ENCODE data around the gene GRIA4. TPM values are rescaled to one million over a fixed set of nuclear protein-coding genes. Genes with fewer than 3 reads are reported as not detected.

Gene GRIA4
- 3.1 TPM for total RNA-seq
- not detected for polyA plus RNA-seq

- H3K36me3 ChIP-seq (ENCODE audit: insufficient read depth): no peaks in the 10 kb centered on the region
- no peaks in the 10 kb centered on the region for H3K4me1 ChIP-seq (ENCODE audit: insufficient read depth)
- H3K27ac ChIP-seq (ENCODE audit: low read depth): no peak within 1 kb of the TSS
- DNase-seq (ENCODE audit: extremely low spot score): no peak
- under 1% methylated on average over 54 of the region's 54 CpGs for WGBS
- peak within 1 kb of the TSS; percentile 11 for H3K4me3 ChIP-seq (ENCODE audit: low read depth, low read length)
These were observed at the start of gene GRIA4 for GRCh38 chr11:105609832-105610781. Gene GRIA4 (plus strand): TSS chr11:105610073. CDS start chr11:105610998, 925 bp downstream.

DNA sequence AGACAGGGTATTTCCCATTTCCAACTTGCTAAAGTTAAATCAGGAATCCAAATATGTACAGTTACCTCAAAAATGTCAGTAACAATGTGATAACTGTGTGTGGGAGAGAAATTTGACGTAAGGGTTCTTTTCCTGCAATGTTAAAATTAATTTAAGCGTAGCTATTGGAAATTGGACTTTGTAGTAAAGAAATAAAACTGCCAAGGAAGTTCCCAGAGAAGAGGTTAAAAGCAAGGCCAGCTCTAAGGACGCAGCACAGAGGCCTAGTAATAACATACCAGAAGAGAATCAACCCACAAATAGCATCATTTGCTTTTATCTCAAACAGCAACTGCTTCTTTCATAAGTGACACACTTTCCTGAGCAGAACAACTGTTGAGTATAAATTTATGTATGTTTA is 36.8 kb upstream of the GRIA4 start:
- Histone ChIP-seq H3K36me3 (ENCODE audit: insufficient read depth) (no peaks in the 10 kb centered on the region), H3K4me3 (ENCODE audit: low read depth, low read length) (no peak overlapping the region), H3K27ac (ENCODE audit: low read depth) (no peak overlapping the region), H3K4me1 (ENCODE audit: insufficient read depth) (peaks cover 1% of the 10 kb centered on the region)
- WGBS: 39% methylated on average over 3 of the region's 3 CpGs
- no peak for DNase-seq (ENCODE audit: extremely low spot score)

- 93% methylated on average over 3 of the region's 3 CpGs for WGBS
- no peak overlapping the region for H3K4me3 ChIP-seq (ENCODE audit: low read depth, low read length)
- DNase-seq (ENCODE audit: extremely low spot score): no peak
- H3K27ac ChIP-seq (ENCODE audit: low read depth): no peak overlapping the region
- H3K36me3 ChIP-seq (ENCODE audit: insufficient read depth): no peaks in the 10 kb centered on the region
- peaks cover 1% of the 10 kb centered on the region for H3K4me1 ChIP-seq (ENCODE audit: insufficient read depth)
These were observed 34.9 kb upstream of the GRIA4 start for GRCh38 chr11:105574974-105575373.

DNA sequence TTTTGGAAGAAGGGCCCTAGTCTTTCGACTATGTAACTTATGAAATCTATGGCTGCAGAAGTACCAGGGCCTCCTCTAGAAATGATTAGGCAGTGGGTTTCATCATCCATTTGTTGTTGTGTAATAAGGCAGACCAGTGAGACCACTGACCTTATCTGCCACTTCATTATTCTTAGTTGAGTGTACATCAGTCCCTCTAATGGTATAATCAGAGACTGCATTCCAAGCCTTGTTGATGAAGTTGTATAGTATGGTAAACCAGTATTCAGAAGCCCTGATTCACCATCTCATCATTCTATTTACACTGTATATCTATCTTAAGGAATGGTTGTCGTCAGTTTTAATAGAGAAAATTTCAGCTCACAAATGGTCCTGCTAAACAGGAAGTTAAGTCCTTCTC is 32.2 kb upstream of the GRIA4 start:
- WGBS: 80% methylated on average over 2 of the region's 2 CpGs
- no peaks in the 10 kb centered on the region for H3K4me1 ChIP-seq (ENCODE audit: insufficient read depth)
- H3K27ac ChIP-seq (ENCODE audit: low read depth): no peak overlapping the region
- H3K4me3 ChIP-seq (ENCODE audit: low read depth, low read length): no peak overlapping the region
- no peak for DNase-seq (ENCODE audit: extremely low spot score)
- H3K36me3 ChIP-seq (ENCODE audit: insufficient read depth): no peaks in the 10 kb centered on the region

- H3K4me1 ChIP-seq (ENCODE audit: insufficient read depth): no peaks in the 10 kb centered on the region
- no peak for DNase-seq (ENCODE audit: extremely low spot score)
- no peak overlapping the region for H3K4me3 ChIP-seq (ENCODE audit: low read depth, low read length)
- H3K36me3 ChIP-seq (ENCODE audit: insufficient read depth): no peaks in the 10 kb centered on the region
- 83% methylated on average over 2 of the region's 2 CpGs for WGBS
- no peak overlapping the region for H3K27ac ChIP-seq (ENCODE audit: low read depth)
These were observed 30.8 kb upstream of the GRIA4 start for GRCh38 chr11:105579111-105579510.

DNA sequence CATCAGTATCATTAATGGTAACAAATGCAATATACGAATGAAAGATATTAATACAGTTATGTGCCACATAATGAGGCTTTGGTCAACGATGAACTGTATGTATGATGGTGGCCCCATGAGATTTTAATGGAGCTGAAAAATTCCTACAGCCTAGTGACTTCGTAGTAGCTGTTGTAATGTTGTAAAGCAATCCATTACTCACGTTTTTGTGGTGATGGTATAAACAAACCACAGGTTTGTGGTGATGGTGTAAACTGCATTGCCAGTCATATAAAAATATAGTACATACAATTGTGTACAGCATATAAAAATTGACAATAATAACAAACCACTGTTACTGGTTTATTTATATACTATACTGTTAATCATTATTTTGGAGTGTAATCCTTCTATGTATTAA is 27.4 kb upstream of the GRIA4 start:
- WGBS: 74% methylated on average over 4 of the region's 4 CpGs
- DNase-seq (ENCODE audit: extremely low spot score): no peak
- no peaks in the 10 kb centered on the region for H3K36me3 ChIP-seq (ENCODE audit: insufficient read depth)

DNA sequence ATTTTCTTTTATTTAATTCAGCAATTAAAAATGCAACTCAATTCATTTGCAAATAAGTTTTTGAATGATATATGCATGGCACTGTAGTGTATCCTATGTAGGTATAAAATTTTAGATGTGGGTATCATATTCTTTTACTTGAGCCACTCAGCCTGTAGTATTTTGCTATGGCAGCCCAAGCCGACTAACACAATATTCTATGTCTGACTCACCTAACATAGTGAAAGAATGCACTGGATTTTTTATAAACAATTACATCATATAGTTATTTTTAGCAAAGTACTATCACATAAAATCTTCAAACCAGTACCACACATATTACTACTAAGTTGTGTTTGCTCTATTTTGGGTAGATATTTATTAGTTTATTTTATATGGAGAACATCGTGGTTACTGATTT is 21.9 kb upstream of the GRIA4 start:
- Histone ChIP-seq H3K4me3 (ENCODE audit: low read depth, low read length) (no peak overlapping the region), H3K4me1 (ENCODE audit: insufficient read depth) (no peaks in the 10 kb centered on the region), H3K27ac (ENCODE audit: low read depth) (no peak overlapping the region), H3K36me3 (ENCODE audit: insufficient read depth) (no peaks in the 10 kb centered on the region)
- no peak for DNase-seq (ENCODE audit: extremely low spot score)
- WGBS: 39% methylated on average over 2 of the region's 2 CpGs

More for the DNA sequence above, 27.4 kb upstream of the GRIA4 start:
- H3K4me3 ChIP-seq (ENCODE audit: low read depth, low read length): no peak overlapping the region
- no peak overlapping the region for H3K27ac ChIP-seq (ENCODE audit: low read depth)
- H3K4me1 ChIP-seq (ENCODE audit: insufficient read depth): no peaks in the 10 kb centered on the region

DNA sequence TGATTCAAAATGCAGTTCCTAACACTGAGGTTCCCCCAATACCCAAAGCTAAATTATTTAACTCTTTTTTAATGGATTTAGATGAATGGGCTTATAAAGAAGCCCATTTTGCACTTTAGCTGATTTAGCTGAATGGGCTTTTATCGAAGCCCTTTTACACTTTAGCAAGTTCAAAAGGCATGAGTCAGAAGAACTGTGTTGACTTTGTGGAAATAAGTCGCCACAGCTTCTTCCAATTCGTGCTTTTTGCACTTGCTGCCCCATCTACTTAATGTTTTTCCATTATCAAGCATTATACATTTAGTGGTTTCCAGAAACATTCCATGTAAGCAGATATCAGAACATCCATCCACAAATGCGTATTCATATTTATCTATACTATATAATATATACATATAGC is 20.5 kb upstream of the GRIA4 start:
- Histone ChIP-seq H3K36me3 (ENCODE audit: insufficient read depth) (no peaks in the 10 kb centered on the region), H3K27ac (ENCODE audit: low read depth) (no peak overlapping the region), H3K4me1 (ENCODE audit: insufficient read depth) (no peaks in the 10 kb centered on the region), H3K4me3 (ENCODE audit: low read depth, low read length) (no peak overlapping the region)
- DNase-seq (ENCODE audit: extremely low spot score): no peak
- 84% methylated on average over 4 of the region's 4 CpGs for WGBS

DNA sequence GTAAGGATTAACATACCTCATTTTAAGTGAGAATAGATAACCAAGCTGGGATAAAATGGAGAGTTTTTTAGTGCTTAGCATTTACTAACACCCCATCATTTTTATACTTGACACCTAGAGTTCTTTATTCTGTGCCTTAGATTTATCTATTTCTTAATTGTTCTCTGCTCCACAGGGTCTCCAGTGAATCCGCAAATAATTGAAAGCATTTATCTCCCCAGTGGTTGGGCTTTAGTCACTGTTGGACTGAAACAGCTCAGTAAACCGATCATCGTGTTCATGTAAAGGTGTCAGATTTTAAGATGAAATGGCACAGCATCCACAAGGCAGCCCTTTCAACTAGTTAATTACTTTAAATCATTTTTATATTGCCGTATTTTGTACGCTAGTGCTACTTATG is 17.8 kb upstream of the GRIA4 start:
- no peak overlapping the region for H3K4me3 ChIP-seq (ENCODE audit: low read depth, low read length)
- no peak overlapping the region for H3K27ac ChIP-seq (ENCODE audit: low read depth)
- no peaks in the 10 kb centered on the region for H3K36me3 ChIP-seq (ENCODE audit: insufficient read depth)
- no peak for DNase-seq (ENCODE audit: extremely low spot score)
- WGBS: 46% methylated on average over 5 of the region's 5 CpGs
- no peaks in the 10 kb centered on the region for H3K4me1 ChIP-seq (ENCODE audit: insufficient read depth)

DNA sequence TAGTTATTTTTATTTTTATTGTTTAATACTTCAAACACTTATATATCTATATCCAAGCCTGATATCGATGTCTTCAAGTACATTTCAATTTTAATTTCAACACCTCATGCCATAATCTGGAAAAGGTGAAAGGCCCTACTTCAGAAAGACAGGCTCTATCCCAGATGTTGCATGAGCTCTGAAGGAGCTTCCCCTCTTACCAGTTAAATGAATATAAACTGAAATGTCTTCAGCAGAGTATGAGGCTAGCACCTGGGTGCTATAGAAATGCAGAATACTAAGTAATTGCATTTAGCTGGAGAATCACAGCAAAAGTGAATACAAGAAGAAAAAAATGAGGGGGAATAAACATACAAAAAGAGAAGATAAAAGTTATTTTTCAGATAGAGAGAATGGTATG is 11.5 kb upstream of the GRIA4 start:
- 71% methylated on average over 1 of the region's 1 CpG for WGBS
- Histone ChIP-seq H3K36me3 (ENCODE audit: insufficient read depth) (no peaks in the 10 kb centered on the region), H3K4me3 (ENCODE audit: low read depth, low read length) (no peak overlapping the region), H3K27ac (ENCODE audit: low read depth) (no peak overlapping the region), H3K4me1 (ENCODE audit: insufficient read depth) (no peaks in the 10 kb centered on the region)
- DNase-seq (ENCODE audit: extremely low spot score): no peak

- Histone ChIP-seq H3K36me3 (ENCODE audit: insufficient read depth) (no peaks in the 10 kb centered on the region), H3K4me3 (ENCODE audit: low read depth, low read length) (no peak overlapping the region), H3K4me1 (ENCODE audit: insufficient read depth) (no peaks in the 10 kb centered on the region), H3K27ac (ENCODE audit: low read depth) (no peak overlapping the region)
- no peak for DNase-seq (ENCODE audit: extremely low spot score)
These were observed 6.7 kb upstream of the GRIA4 start for GRCh38 chr11:105603156-105603555.

DNA sequence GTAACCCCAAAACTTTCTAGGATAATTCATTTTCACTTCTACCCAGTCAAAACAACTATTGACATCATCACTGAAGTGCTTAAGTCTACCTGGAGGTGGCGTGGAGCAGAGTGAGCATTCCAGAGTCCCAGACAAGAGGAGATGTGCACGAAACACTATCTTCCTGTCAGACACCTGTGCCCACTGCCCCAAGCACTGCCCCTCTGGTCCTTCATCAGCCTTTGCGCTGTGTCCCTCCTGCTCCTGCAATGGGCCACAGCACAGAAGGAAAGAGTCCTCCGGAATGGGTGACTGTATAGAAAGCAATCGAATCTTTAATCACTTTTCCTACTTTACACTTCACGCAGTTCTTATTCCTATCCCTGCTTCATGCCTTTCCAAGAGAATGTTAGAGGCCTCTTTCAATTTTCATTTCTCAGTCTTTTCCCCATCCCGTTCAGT is 512 bp upstream of the GRIA4 start:
- Histone ChIP-seq H3K4me3 (ENCODE audit: low read depth, low read length) (no peak overlapping the region), H3K4me1 (ENCODE audit: insufficient read depth) (no peaks in the 10 kb centered on the region), H3K36me3 (ENCODE audit: insufficient read depth) (no peaks in the 10 kb centered on the region), H3K27ac (ENCODE audit: low read depth) (no peak overlapping the region)
- WGBS: 16% methylated on average over 7 of the region's 7 CpGs
- no peak for DNase-seq (ENCODE audit: extremely low spot score)

- no peak overlapping the region for H3K4me3 ChIP-seq (ENCODE audit: low read depth, low read length)
- 4% methylated on average over 21 of the region's 21 CpGs for WGBS
- no peak for DNase-seq (ENCODE audit: extremely low spot score)
These were observed 1.1 kb downstream of the GRIA4 start for GRCh38 chr11:105610871-105611571.

More at GRCh38 chr11:105610871-105611571, 1.1 kb downstream of the GRIA4 start:
- Histone ChIP-seq H3K27ac (ENCODE audit: low read depth) (no peak overlapping the region), H3K36me3 (ENCODE audit: insufficient read depth) (no peaks in the 10 kb centered on the region), H3K4me1 (ENCODE audit: insufficient read depth) (no peaks in the 10 kb centered on the region)
